WI38 (cell line): ENCODE results near the gene WDR31.

Source experiments
- H3K4me3 ChIP-seq: 2 replicates; pipeline ENCODE4 v1.5.1; 2011; ENCODE audit warnings: low read depth, mild to moderate bottlenecking, control low read depth, low read length
- CTCF ChIP-seq: IDR thresholded peaks from 2 replicates; pipeline ENCODE4 v1.5.1; 2012; ENCODE audit warnings: low read depth, mild to moderate bottlenecking, control low read depth, low read length

WDR31 gene

GRCh38 chr9:113269355-113269754 lies 70.7 kb downstream of the WDR31 start:
- H3K4me3 ChIP-seq: no peak overlapping the region
- no peak for TF ChIP-seq CTCF

GRCh38 chr9:113267911-113268566 lies 72.0 kb downstream of the WDR31 start:
- no peak for TF ChIP-seq CTCF
- no peak overlapping the region for H3K4me3 ChIP-seq

- no peak for TF ChIP-seq CTCF
These were observed 73.9 kb downstream of the WDR31 start for GRCh38 chr9:113266174-113266573.

More at GRCh38 chr9:113266174-113266573, 73.9 kb downstream of the WDR31 start:
- no peak overlapping the region for H3K4me3 ChIP-seq
